Astrocyte (in vitro differentiated cells and primary cell): Measurements from ENCODE around the gene PROSER3. TPM values are rescaled to one million over a fixed set of nuclear protein-coding genes. Genes with fewer than 3 reads are reported as not detected.

Experiments
- DNase-seq: peaks from one replicate; pipeline ENCODE4 v3.0.0-alpha.2; 2010; ENCODE audit warnings: low read depth
- FAIRE-seq: peaks from 2 replicates; lab custom pipeline; 2011; peaks lifted over from hg19 to GRCh38; lab: Jason Lieb, UNC
- H2AFZ ChIP-seq: 2 replicates; pipeline ENCODE4 v1.6.0; 2012; ENCODE audit warnings: low read depth, low read length, inconsistent platforms
- H3K27ac ChIP-seq: 2 replicates; pipeline ENCODE4 v1.5.1; 2011; ENCODE audit warnings: low read depth, low read length, inconsistent platforms
- H3K27me3 ChIP-seq: 2 replicates; pipeline ENCODE4 v1.6.0; 2011; ENCODE audit warnings: low read length, inconsistent platforms; ENCODE audit not compliant: insufficient read depth
- H3K36me3 ChIP-seq: 2 replicates; pipeline ENCODE4 v1.5.1; 2011; ENCODE audit warnings: low read length, inconsistent platforms; ENCODE audit not compliant: insufficient read depth
- H3K4me1 ChIP-seq: 2 replicates; pipeline ENCODE4 v1.5.1; 2011; ENCODE audit warnings: low read length, inconsistent platforms; ENCODE audit not compliant: insufficient read depth
- H3K4me2 ChIP-seq: 2 replicates; pipeline ENCODE4 v1.6.0; 2012; ENCODE audit warnings: low read length, inconsistent platforms
- H3K4me3 ChIP-seq: 2 replicates; pipeline ENCODE4 v1.5.1; 2011; ENCODE audit warnings: low read depth, mild to moderate bottlenecking, low read length, inconsistent platforms; ENCODE audit not compliant: insufficient read depth
- H3K79me2 ChIP-seq: 2 replicates; pipeline ENCODE4 v1.6.0; 2012; ENCODE audit warnings: mild to moderate bottlenecking, low read length, inconsistent platforms; ENCODE audit not compliant: insufficient read depth
- H3K9ac ChIP-seq: 2 replicates; pipeline ENCODE4 v1.6.0; 2012; ENCODE audit warnings: mild to moderate bottlenecking, low read length, inconsistent platforms
- H3K9me3 ChIP-seq: 2 replicates; pipeline ENCODE4 v1.5.1; 2012; ENCODE audit warnings: low read depth, mild to moderate bottlenecking, low read length, inconsistent platforms; ENCODE audit not compliant: insufficient read depth
- H4K20me1 ChIP-seq: 2 replicates; pipeline ENCODE4 v1.6.0; 2012; ENCODE audit warnings: low read length, inconsistent platforms; ENCODE audit not compliant: insufficient read depth
- H3K27ac Mint-ChIP-seq: one replicate; pipeline ENCODE4 v1.8.0; 2021; ENCODE audit warnings: mild to moderate bottlenecking, mixed read lengths; ENCODE audit not compliant: unreplicated experiment
- H3K27me3 Mint-ChIP-seq: one replicate; pipeline ENCODE4 v1.8.0; 2021; ENCODE audit warnings: low read depth, mixed read lengths; ENCODE audit not compliant: unreplicated experiment
- H3K36me3 Mint-ChIP-seq: one replicate; pipeline ENCODE4 v1.8.0; 2021; ENCODE audit warnings: low read depth, mixed read lengths; ENCODE audit not compliant: unreplicated experiment
- H3K4me1 Mint-ChIP-seq: one replicate; pipeline ENCODE4 v1.8.0; 2021; ENCODE audit warnings: low read depth, mixed read lengths; ENCODE audit not compliant: unreplicated experiment
- H3K4me3 Mint-ChIP-seq: one replicate; pipeline ENCODE4 v1.8.0; 2021; ENCODE audit warnings: mild to moderate bottlenecking, moderate library complexity, mixed read lengths; ENCODE audit not compliant: unreplicated experiment
- H3K9me3 Mint-ChIP-seq: one replicate; pipeline ENCODE4 v1.8.0; 2021; ENCODE audit warnings: mild to moderate bottlenecking, mixed read lengths; ENCODE audit not compliant: unreplicated experiment
- EZH2 ChIP-seq: IDR thresholded peaks from 2 replicates; pipeline ENCODE4 v1.6.1; 2012; ENCODE audit warnings: mild to moderate bottlenecking, low read length, inconsistent platforms; ENCODE audit not compliant: insufficient read depth
- total RNA-seq: library from RNA; stranded (reverse); gene quantifications from 2 replicates; pipeline ENCODE4 v1.2.1, GENCODE V29; 2021
- TF ChIP-seq, protein P1 (sequence below): IDR thresholded peaks from 2 replicates; pipeline ENCODE4 v1.5.1; 2011; ENCODE audit warnings: low read depth, mild to moderate bottlenecking, inconsistent platforms, low read length, moderate library complexity; ENCODE audit not compliant: insufficient read depth

Gene PROSER3
- total RNA-seq, 1 donor from 2014 or later = 35.6 TPM

DNA sequence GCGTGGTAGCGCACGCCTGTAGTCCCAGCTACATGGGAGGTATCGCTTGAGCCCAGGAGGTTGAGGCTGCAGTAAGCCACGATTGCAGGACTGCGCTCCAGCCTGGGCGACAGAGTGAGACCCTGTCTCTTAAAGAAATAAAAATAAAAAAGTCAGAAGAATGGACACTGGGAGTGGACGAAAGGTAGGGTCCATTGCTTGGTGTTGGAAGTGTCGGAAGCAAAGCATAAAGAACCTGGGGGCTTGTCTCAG, 17.0 kb downstream of the PROSER3 start:
- peak overlapping the region; percentile 93 for H3K4me2 ChIP-seq
- Mint-ChIP-seq H3K36me3 (no peaks in the 10 kb centered on the region), H3K9me3 (peaks cover 4% of the 10 kb centered on the region), H3K4me3 (peak overlapping the region; percentile 84), H3K27ac (peak overlapping the region; percentile 88), H3K4me1 (peaks cover 7% of the 10 kb centered on the region), H3K27me3 (peaks cover 19% of the 10 kb centered on the region)
- no peak overlapping the region for H3K9ac ChIP-seq
- TF ChIP-seq EZH2 = no peak
- TF ChIP-seq, protein P1, sequence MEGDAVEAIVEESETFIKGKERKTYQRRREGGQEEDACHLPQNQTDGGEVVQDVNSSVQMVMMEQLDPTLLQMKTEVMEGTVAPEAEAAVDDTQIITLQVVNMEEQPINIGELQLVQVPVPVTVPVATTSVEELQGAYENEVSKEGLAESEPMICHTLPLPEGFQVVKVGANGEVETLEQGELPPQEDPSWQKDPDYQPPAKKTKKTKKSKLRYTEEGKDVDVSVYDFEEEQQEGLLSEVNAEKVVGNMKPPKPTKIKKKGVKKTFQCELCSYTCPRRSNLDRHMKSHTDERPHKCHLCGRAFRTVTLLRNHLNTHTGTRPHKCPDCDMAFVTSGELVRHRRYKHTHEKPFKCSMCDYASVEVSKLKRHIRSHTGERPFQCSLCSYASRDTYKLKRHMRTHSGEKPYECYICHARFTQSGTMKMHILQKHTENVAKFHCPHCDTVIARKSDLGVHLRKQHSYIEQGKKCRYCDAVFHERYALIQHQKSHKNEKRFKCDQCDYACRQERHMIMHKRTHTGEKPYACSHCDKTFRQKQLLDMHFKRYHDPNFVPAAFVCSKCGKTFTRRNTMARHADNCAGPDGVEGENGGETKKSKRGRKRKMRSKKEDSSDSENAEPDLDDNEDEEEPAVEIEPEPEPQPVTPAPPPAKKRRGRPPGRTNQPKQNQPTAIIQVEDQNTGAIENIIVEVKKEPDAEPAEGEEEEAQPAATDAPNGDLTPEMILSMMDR = no peak
- H3K36me3 ChIP-seq = no peaks in the 10 kb centered on the region
- DNase-seq = no peak
- H3K4me3 ChIP-seq = peak overlapping the region; percentile 61
- H3K4me1 ChIP-seq = peaks cover 13% of the 10 kb centered on the region
- H2AFZ ChIP-seq = peak overlapping the region; percentile 23
- no peaks in the 10 kb centered on the region for H3K27me3 ChIP-seq
- no peak overlapping the region for H3K27ac ChIP-seq
- FAIRE-seq = no peak
- H3K79me2 ChIP-seq = peaks cover 5% of the 10 kb centered on the region
- peaks cover 9% of the 10 kb centered on the region for H4K20me1 ChIP-seq
- no peaks in the 10 kb centered on the region for H3K9me3 ChIP-seq

DNA sequence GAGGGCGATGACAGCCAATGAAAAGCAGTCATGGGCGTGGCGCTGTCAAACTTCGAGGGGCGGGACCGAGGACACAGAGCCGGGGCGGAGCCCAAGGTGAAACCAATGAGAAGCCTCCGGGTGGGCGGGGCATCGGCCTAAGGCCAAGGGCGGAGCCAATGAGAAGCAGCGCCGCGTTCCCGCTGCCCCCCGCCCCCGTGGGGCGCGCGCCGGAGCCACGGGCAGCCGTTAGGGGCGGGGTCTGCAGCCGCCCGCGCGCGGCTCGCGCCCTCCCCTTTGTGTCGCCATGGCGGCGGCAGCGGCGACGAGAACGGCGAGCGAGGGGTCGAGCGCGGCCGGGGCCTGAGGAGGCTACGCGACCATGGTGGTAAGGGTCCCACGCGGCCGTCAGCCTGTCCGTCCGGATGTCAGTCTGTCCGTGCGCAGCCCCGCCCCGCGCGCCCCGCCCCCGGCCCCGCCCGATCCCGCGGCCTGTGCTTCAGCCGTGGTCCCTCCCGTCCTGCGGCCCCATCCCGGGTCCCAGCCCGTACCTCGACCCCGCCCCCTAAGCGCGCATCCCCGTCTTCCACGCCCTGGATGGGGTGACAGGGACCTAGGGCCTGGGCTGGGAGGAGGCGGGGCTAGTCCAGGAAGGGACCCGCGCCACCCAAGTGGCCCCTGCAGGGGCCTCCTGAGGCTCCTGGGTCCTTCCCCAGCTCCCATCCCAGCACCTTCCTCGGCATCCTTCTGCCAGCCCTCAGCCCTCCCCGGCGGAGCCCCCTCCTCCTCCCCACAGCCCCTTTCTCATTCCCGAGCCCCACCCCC, 17.5 kb downstream of the PROSER3 start, which contains the start of gene ARHGAP33:
Gene ARHGAP33, plus strand, starts transcription at position 267 of the 804 bp plus-strand sequence. Its CDS starts 95 bp downstream, at position 362.
- Mint-ChIP-seq H3K4me1 (peaks cover 7% of the 10 kb centered on the region), H3K27ac (peak within 1 kb of the TSS; percentile 88), H3K36me3 (no peaks in the 10 kb centered on the region), H3K27me3 (peaks cover 20% of the 10 kb centered on the region), H3K9me3 (peaks cover 4% of the 10 kb centered on the region), H3K4me3 (peak within 1 kb of the TSS; percentile 84)
- Histone ChIP-seq H3K36me3 (no peaks in the 10 kb centered on the region), H3K4me3 (peak within 1 kb of the TSS; percentile 61), H2AFZ (peak within 1 kb of the TSS; percentile 75), H3K79me2 (peaks cover 5% of the 10 kb centered on the region), H3K27ac (no peak within 1 kb of the TSS), H3K4me2 (peak within 1 kb of the TSS; percentile 93), H3K9me3 (no peaks in the 10 kb centered on the region), H4K20me1 (peaks cover 9% of the 10 kb centered on the region), H3K4me1 (peaks cover 13% of the 10 kb centered on the region), H3K27me3 (no peaks in the 10 kb centered on the region), H3K9ac (peak within 1 kb of the TSS; percentile 76)
- TF ChIP-seq EZH2 = no peak
- TF ChIP-seq, protein P1 = no peak
- peak; percentile 80 for DNase-seq
- FAIRE-seq = no peak

DNA sequence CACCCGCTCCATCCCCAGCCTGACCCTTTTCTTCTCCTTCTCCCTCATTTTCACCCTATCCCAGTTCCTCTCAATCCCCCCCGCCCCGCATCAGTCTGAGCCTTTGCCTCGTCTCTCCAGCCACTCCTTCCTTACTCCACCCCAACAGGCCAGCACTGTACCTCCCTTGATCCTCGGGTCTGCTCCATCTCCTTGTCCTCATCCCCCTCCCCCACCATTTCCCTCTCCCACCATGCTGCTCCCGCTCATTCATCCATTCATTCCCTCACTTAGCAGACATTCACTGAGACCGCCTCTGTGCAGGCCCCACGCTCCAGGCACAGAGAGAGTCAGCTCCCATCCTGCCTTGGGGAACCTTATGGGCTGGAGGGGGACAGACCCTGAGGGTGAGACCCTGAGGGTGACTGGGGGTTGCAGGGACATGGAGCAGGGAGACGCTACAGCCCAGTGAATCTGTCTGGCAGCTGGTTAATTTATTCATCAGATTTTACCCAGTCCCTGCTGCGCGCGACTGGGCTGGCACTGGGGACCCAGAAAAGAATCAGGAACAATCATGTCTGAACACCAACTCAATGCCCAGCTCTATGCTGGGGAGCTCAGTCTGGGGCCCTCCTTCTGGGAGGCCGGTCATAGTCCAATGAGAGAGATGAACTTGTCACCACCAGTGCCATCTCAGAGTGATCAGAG, 18.3 kb downstream of the PROSER3 start:
- Mint-ChIP-seq H3K9me3 (peaks cover 4% of the 10 kb centered on the region), H3K27me3 (peaks cover 23% of the 10 kb centered on the region), H3K4me3 (peak overlapping the region; percentile 79), H3K4me1 (peaks cover 7% of the 10 kb centered on the region), H3K27ac (peak overlapping the region; percentile 19), H3K36me3 (peaks cover 3% of the 10 kb centered on the region)
- Histone ChIP-seq H3K4me1 (peaks cover 13% of the 10 kb centered on the region), H3K9ac (peak overlapping the region; percentile 76), H3K27ac (no peak overlapping the region), H3K4me2 (peak overlapping the region; percentile 93), H2AFZ (no peak overlapping the region), H3K9me3 (no peaks in the 10 kb centered on the region), H4K20me1 (peaks cover 9% of the 10 kb centered on the region), H3K27me3 (no peaks in the 10 kb centered on the region), H3K4me3 (peak overlapping the region; percentile 61), H3K36me3 (no peaks in the 10 kb centered on the region), H3K79me2 (peaks cover 5% of the 10 kb centered on the region)
- DNase-seq (no peak), FAIRE-seq (no peak)
- TF ChIP-seq EZH2 = no peak
